CD4-positive, alpha-beta T cell treated with Interleukin-17A for 4 hours (primary cell): ENCODE measurements around the gene MEGF9.

Experiments
- DNase-seq: peaks from one replicate; pipeline ENCODE4 v3.0.0-alpha.2; 2020; ENCODE audit warnings: mixed read lengths

Gene MEGF9

GRCh38 chr9:120730654-120731514 lies 16.6 kb upstream of the MEGF9 start:
- no peak for DNase-seq

GRCh38 chr9:120729791-120730241 lies 15.5 kb upstream of the MEGF9 start:
- no peak for DNase-seq

- no peak for DNase-seq
These were observed 12.2 kb upstream of the MEGF9 start for GRCh38 chr9:120726484-120726883.

- DNase-seq: no peak
These were observed 11.6 kb upstream of the MEGF9 start for GRCh38 chr9:120725907-120726306.

- DNase-seq: no peak
These were observed 10.6 kb upstream of the MEGF9 start for GRCh38 chr9:120724757-120725400.

- no peak for DNase-seq
These were observed 9.3 kb upstream of the MEGF9 start for GRCh38 chr9:120723565-120723964.

- no peak for DNase-seq
These were observed 6.1 kb upstream of the MEGF9 start for GRCh38 chr9:120720404-120720803.

GRCh38 chr9:120718316-120718715 lies 4.0 kb upstream of the MEGF9 start:
- DNase-seq: no peak

- no peak for DNase-seq
These were observed 2.9 kb upstream of the MEGF9 start for GRCh38 chr9:120717176-120717575.

- DNase-seq: no peak
These were observed 2.2 kb upstream of the MEGF9 start for GRCh38 chr9:120716483-120716882.

- DNase-seq: no peak
These were observed 1.2 kb upstream of the MEGF9 start for GRCh38 chr9:120715389-120715924.

- DNase-seq: no peak
These were observed 647 bp upstream of the MEGF9 start for GRCh38 chr9:120714846-120715388.

- DNase-seq: peak; percentile 36
These were observed 798 bp downstream of the MEGF9 start for GRCh38 chr9:120713257-120714087.

GRCh38 chr9:120712539-120713031 lies 1.7 kb downstream of the MEGF9 start:
- no peak for DNase-seq

- peak; percentile 12 for DNase-seq
These were observed 2.3 kb downstream of the MEGF9 start for GRCh38 chr9:120711841-120712538.

GRCh38 chr9:120711354-120711753 lies 2.9 kb downstream of the MEGF9 start:
- DNase-seq: no peak

GRCh38 chr9:120710110-120710981 lies 3.9 kb downstream of the MEGF9 start:
- peak; percentile 38 for DNase-seq

GRCh38 chr9:120708526-120709224 lies 5.6 kb downstream of the MEGF9 start:
- DNase-seq: no peak

GRCh38 chr9:120707170-120707569 lies 7.1 kb downstream of the MEGF9 start:
- no peak for DNase-seq

GRCh38 chr9:120705174-120705573 lies 9.1 kb downstream of the MEGF9 start:
- no peak for DNase-seq
